ENCODE data around the gene MTHFD1L. TPM values are rescaled to one million over a fixed set of nuclear protein-coding genes. Genes with fewer than 3 reads are reported as not detected.

The MTHFD1L gene
- total RNA-seq, 2 donors from 2014 or later, result 9.2 to 23.3 TPM

- Histone ChIP-seq H3K4me3 (no peak overlapping the region), H3K9ac (ENCODE audit: low read depth in 2 of 2, low read length in 2 of 2) (no peak overlapping the region), H3K27me3 (no peaks in the 10 kb centered on the region), H3K9me3 (no peaks in the 10 kb centered on the region), H3K4me1 (peaks cover 4% of the 10 kb centered on the region), H3K27ac (no peak overlapping the region), H3K36me3 (no peaks in the 10 kb centered on the region)
- intact Hi-C loops (cut with DNase I), result no loop called here
- DNase-seq, result no peak
- no peak for TF ChIP-seq CTCF (IDR thresholded peaks at IDR 0.05)
Observed at GRCh38 chr6:151008425-151008824, 142.9 kb downstream of the MTHFD1L start.

GRCh38 chr6:151009576-151009975, 144.1 kb downstream of the MTHFD1L start:
- DNase-seq, result no peak
- H3K4me3 ChIP-seq, result no peak overlapping the region
- intact Hi-C loops (cut with DNase I), result no loop called here
- no peak overlapping the region for H3K9ac ChIP-seq (ENCODE audit: low read depth in 2 of 2, low read length in 2 of 2)
- H3K9me3 ChIP-seq, result no peaks in the 10 kb centered on the region
- TF ChIP-seq CTCF (IDR thresholded peaks at IDR 0.05), result no peak
- H3K27ac ChIP-seq, result no peak overlapping the region
- no peaks in the 10 kb centered on the region for H3K27me3 ChIP-seq
- peaks cover 4% of the 10 kb centered on the region for H3K4me1 ChIP-seq
- no peaks in the 10 kb centered on the region for H3K36me3 ChIP-seq

- Histone ChIP-seq H3K9me3 (no peaks in the 10 kb centered on the region), H3K9ac (ENCODE audit: low read depth in 2 of 2, low read length in 2 of 2) (no peak overlapping the region), H3K4me3 (no peak overlapping the region), H3K4me1 (no peaks in the 10 kb centered on the region), H3K27ac (no peak overlapping the region), H3K36me3 (no peaks in the 10 kb centered on the region), H3K27me3 (no peaks in the 10 kb centered on the region)
- no peak for DNase-seq
- intact Hi-C loops (cut with DNase I), result loop anchor here (5.0 kb wide), 1 partner anchor 118 kb away; no protein-coding TSS in a partner anchor
- no peak for TF ChIP-seq CTCF (IDR thresholded peaks at IDR 0.05)
Observed at GRCh38 chr6:151010071-151010470, 144.6 kb downstream of the MTHFD1L start.

GRCh38 chr6:151012321-151013294, 147.1 kb downstream of the MTHFD1L start:
- no peaks in the 10 kb centered on the region for H3K27me3 ChIP-seq
- no peak overlapping the region for H3K4me3 ChIP-seq
- no peaks in the 10 kb centered on the region for H3K9me3 ChIP-seq
- H3K9ac ChIP-seq (ENCODE audit: low read depth in 2 of 2, low read length in 2 of 2), result no peak overlapping the region
- no peak for TF ChIP-seq CTCF (IDR thresholded peaks at IDR 0.05)
- intact Hi-C loops (cut with DNase I), result loop anchor here (5.0 kb wide), 1 partner anchor 120 kb away; no protein-coding TSS in a partner anchor
- no peak overlapping the region for H3K27ac ChIP-seq
- no peaks in the 10 kb centered on the region for H3K36me3 ChIP-seq
- H3K4me1 ChIP-seq, result no peaks in the 10 kb centered on the region
- no peak for DNase-seq

- Histone ChIP-seq H3K27ac (no peak overlapping the region), H3K27me3 (no peaks in the 10 kb centered on the region), H3K9me3 (no peaks in the 10 kb centered on the region), H3K4me1 (no peaks in the 10 kb centered on the region), H3K9ac (ENCODE audit: low read depth in 2 of 2, low read length in 2 of 2) (no peak overlapping the region), H3K4me3 (no peak overlapping the region), H3K36me3 (no peaks in the 10 kb centered on the region)
- peak; percentile 98 for TF ChIP-seq CTCF (IDR thresholded peaks at IDR 0.05)
- peak; percentile 70 for DNase-seq
- intact Hi-C loops (cut with DNase I), result loop anchor here (2.0 to 5.0 kb wide), 2 partner anchors 122 to 310 kb away; no protein-coding TSS in a partner anchor
Observed at GRCh38 chr6:151014404-151015100, 149.1 kb downstream of the MTHFD1L start.

All from colonic mucosa (tissue), 4 donors.